T-helper 22 cell (primary cell): ENCODE measurements around the gene PITPNC1.
"Not testable (repeated sequence)": the region's sequence is repeated elsewhere in the genome, so short reads cannot be mapped to it uniquely, and the experiment has no call there.

ENCODE experiments used
- DNase-seq: peaks from one replicate; pipeline ENCODE4 v3.0.0-alpha.2; 2020; ENCODE audit warnings: low read depth

Gene PITPNC1

DNA sequence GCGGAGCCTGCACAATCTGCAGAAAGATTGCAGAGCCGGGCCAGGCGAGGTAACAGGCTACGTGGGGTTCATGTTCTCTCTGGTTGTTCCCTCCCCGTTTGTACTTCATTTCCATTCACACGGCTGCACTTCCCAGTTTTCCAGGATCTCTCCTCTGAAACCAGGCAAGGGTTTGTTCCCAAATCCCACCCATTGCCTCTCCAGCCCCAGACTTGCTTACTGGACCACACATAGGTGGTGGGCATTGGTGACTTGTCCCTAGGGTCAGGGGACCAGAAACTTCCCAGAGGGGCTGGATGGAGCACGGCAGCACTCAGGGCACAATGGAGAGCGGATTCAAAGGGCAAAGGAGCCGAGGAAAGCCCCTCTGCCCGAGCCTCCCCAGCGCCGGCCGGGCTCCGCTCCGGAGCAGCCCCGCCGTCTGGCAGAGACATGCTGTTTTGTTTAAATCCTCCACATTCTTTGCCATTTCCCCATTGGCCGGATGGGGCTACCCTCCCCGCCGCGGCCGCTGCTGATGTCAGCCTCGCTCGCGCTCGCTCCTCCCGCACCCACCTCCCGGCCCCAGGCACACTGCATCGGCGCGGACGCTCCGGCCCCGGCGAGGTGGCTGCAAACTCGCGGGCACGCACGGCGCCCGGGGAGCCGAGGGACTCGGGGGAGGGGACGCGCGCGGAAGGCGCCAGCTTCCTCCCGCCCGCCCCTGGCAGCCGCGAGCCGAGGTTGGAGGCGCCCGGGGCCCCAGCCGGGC, at the start of gene PITPNC1:
TSS of gene PITPNC1 (plus strand) at position 545 of the 751 bp plus-strand sequence.
- DNase-seq: peak; percentile 78

DNA sequence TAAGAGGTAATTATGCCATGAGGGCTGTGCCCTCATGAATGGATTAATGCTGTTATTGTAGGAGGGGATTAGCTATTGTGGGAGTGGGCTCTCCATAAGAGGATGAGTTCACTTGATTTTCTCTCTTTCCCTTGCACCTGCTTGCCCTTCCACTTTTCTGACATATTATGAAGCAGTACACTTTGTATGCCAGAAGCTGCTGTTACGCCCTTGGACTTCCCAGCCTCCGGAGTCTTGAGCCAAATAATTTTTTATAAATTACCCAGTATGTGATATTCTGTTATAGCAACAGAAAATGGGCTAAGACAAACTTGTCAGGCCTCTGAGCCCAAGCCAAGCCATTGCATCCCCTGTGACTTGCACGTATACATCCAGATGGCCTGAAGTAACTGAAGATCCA, 49.1 kb upstream of the PITPNC1 start:
- DNase-seq: no peak

DNA sequence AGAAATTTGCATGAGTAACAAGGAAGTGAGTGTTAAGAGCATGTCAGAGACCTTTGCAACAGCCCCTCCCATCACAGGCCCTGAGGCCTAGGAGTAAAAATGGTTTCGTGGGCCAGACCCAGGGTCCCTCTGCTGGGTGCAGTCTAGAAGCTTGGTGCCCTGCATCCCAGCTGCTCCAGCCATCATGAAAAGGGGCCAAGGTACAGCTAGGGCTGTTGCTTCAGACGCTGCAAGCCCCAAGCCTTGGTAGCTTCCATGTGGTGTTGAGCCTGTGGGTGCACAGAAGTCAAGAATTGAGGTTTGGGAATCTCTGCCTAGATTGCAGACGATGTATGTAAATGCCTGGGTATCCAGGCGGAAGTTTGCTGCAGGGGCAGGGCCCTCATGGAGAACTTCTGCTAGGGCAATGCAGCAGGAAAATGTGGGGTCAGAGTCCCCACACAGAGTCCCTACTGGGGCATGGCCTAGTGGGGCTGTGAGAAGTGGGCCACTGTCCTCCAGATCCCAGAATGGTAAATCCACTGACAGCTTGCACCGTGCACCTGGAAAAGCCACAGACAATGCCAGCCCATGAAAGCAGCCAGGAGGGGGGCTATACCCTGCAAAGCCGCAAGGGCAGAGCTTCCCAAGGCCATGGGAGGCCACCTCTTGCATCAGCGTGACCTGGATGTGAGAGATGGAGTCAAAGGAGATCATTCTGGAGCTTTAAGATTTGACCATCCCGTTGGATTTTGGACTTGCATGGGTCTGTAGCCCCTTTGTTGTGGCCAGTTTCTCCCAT, 45.5 kb upstream of the PITPNC1 start:
- not testable (repeated sequence) for DNase-seq

GRCh38 chr17:67332162-67332508, 44.9 kb upstream of the PITPNC1 start:
- not testable (repeated sequence) for DNase-seq

DNA sequence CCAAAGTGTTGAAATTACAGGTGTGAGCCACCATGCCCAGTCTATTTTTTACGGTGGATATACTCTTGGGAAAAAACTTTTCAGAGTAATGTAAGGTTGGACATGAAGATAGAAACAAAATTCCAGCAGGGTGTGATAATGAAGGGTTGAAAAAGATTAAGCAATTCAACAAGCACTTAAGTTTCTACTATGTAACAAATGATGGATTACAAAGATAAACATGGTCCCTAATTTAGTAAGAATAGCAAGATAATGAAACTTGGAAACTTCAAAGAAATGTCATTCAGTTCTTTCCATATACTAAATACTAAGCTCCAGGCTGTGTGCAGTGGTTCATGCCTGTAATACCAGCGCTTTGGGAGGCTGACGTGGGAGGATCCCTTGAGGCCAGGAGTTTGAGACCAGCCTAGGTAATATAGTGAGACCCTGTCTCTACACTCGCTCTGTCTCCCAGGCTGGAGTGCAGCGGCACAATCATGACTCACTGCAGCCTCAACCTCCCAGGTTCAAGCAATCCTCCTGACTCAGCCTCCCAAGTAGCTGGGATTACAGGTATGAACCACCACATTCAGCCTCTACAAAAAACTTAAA, 41.7 kb upstream of the PITPNC1 start:
- no peak for DNase-seq

DNA sequence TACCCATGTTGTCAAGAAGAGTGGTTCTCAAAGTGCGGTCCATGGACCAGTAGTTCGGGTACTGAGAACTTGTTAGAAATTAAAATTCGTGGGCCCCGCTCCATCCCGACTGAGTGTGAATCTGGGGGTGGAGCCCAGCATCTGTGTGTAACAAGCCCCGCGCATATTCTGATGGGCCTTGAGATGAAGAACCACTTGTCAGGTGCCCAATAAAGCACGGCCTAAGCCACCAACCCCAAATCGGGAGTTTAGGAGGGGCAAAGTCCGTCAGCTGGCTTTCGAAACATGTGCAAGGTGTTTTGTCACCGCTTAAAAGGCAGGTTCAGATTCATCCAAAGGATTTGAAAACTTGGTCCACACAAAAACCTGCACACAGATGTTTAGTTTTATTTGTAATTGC, 40.2 kb upstream of the PITPNC1 start:
- DNase-seq: no peak

GRCh38 chr17:67338353-67338752, 38.7 kb upstream of the PITPNC1 start:
- DNase-seq: not testable (repeated sequence)

DNA sequence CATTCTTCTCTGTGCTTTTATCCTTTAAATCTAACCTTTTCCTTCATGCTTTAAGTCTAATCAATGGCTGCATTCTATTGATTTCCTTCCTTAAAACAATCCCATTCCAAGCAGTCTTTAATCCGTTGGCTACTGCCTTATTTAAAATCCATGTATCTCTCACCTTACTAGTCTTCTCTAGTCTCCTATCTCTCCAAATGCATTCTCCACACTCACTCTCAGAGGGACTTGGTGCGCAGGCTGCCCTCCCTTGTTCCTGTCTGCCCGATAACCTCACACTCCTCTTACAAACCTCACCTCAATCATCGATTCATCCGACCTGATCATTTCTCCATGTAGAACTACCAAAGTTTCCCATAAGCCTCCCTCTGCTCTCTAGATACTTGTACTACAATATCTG, 33.8 kb upstream of the PITPNC1 start:
- no peak for DNase-seq

DNA sequence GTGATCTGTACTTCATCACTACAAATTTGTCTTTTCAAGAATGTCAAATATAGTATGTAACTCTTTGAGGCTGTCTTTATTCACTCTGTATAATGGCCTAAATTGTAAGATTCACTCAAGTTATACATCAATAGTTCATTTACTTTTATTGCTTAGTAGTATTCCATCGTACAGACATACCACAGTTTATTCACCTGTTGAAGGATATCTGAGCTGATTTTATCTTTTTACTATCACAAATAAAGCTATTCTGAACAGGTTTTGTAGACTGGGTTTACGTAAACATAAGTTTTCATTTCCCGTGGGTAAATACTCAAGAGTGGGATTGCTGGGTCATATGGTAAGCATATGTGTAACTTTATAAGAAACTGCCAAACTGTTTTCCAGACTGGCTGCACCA, 29.3 kb upstream of the PITPNC1 start:
- no peak for DNase-seq

DNA sequence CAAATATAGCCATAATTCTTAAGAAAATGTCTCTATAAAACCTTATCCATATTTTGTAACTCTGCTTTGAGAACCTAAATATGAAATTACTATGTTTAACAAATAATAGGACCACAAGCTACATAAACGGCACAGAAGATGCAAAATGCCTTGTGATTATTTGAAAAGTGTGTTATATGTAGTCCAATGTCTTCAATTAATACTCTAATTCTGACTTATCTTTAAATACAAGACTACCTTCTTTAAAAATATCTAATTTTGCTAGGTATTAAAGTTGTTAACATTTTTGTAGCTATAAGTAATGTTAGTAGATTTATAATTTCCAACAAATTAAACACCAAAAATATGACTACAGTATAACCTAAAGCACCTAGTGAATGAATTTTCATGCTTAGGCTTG, 27.7 kb upstream of the PITPNC1 start:
- DNase-seq: no peak

DNA sequence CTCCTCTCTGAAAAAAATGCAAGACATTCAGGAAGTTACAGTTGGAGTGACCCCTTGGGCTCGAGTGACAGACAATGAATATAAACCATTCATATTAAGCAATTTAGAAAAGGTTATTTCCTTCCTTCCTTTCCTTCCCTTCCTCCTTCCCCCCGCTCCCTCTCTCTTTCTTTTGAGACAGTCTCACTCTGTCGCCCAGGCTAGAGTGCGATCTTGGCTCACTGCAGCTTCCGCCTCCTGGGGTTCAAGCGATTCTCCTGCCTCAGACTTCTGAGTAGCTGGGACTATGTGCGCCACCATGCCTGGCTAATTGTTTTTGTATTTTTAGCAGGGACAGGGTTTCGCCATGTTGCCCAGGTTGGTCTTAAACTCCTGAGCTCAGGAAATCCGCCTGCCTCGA, 23.9 kb upstream of the PITPNC1 start:
- DNase-seq: no peak

DNA sequence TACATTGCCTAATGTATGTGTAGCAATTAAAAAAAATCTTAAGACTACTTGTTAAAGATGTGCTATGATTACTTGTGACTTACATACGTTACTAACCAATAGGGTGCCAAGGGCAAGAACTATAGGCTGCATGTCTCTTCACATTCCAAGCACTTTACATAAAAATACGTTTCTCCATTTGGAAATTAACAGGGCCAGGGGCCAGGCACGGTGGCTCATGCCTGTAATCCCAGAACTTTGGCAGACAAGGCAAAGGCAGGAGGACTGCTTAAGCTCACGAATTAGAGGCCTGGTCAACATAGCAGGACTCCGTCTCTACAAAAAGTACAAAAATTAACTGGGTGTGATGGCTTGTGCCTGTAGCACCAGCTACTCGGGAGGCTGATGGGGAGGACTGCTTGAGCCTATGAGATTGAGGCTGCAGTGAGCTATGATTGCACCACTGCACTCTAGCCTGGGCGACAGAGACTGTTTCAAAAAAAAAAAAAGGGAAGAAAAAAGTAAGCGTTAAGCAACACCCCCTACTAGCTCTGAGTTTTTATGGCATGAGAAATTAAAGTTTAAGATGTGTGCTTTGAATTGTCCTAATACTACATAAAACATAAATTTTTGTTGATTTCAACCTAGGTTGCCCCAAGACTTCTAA, 23.0 kb upstream of the PITPNC1 start:
- DNase-seq: no peak

- DNase-seq: no peak
Observed at GRCh38 chr17:67358612-67359011, 18.5 kb upstream of the PITPNC1 start.

DNA sequence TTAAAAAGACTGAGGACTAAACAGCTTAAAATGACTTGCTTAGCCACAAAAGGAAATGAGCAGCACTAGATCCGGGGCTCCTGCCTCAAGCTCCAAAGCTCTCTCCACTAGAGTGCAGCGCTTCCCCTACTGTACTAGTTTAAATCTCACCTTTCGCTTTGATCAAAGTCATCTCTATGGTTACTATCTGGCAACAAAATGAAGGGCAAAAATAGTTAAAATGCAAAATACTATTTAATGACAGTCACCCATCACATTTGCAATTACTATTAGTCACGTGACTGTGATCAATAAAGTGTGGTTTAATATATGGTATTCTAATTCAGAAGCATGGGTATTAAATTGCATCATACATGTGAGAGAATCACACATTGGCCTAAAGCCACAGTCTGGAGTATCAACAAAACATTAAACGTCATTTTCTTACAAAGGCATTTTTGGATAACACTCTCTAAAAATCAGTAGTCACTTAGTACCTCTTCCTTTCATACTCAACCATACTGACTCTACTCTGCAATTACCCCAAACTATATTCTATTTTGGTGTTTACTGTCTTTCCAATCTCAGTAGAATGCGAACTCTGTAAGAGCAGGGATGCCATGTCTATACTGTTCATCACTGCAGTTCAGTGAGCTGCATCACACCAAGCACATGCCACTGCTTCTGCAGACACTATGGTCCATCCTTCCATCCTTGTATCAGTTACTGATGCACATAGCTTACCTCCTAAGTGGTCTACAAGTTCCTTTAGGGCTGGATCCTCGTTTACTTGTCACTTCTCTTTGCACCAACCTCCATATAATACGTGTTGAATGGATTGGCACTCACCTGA, 16.9 kb upstream of the PITPNC1 start:
- DNase-seq: peak; percentile 64

DNA sequence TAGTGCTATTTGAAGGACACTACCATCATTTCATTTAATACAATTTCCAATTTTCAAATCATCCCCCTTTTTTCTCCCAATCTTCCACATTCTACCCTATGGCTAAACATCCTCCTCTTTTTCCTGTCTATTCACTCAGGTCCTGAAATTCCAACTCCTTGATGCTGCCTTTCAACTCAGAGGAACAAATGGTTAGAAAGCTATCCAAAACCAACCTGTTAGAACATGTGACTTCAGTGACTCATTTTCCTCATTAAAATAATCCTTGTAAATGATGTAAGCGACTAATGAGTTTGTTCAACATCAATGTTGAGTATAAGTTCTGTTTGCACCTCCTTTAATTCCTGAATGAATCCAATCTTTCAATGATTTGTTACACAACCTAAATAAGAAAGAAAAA, 16.2 kb upstream of the PITPNC1 start:
- DNase-seq: no peak

DNA sequence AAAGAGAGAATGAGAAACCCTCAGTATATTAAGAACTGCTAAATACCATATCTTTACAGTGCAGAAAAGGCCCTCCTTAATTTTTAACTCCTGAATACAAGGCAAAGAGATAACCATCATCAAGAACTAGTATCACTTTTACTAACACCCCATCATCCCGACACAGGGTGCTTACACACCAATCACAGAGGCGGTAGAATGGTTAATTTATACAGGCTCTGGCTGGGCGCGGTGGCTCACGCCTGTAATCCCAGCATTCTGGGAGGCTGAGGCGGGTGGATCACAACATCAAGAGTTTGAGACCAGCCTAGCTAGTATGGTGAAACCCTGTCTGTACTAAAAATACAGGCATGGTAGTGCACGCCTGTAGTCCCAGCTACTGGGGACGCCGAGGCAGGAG, 14.9 kb upstream of the PITPNC1 start:
- no peak for DNase-seq

DNA sequence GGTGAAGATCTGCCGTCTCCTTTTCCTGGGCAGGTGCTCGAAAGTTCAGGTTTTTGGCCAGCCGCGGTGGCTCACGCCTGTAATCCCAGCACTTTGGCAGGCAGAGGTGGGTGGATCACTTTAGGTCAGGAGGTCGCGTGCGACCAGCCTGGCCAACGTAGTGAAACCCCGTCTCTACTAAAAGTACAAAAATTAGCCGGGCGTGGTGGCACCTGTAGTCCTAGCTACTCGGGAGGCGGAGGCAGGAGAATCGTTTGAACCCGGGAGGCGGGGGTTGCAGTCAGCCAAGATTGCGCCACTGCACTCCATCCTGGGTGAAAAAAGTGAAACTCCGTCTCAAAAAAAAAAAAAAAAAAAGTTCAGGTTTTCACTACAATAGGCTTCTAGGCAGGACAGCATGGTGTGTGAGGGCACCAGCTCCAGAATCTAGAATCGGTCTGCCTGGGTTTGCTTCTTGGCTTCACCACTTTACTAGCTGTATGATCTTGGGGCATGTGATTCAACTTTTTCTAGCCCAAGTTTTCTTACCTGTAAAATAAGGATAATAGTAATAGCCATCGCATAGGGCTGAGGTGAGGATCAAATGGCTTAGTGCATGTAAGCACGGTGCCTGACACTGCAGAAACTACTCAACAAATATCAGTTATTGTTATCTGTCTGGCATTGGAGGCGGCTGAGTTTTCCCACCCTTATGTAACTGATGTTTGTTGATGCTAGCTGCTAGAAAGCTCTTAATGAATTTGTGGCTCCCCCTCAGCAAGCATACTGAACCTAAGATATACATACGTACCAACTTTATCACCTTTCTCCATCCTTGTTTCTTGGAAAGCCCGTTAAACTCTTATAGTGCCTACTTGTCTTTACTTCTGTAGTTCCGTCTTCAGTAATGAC, 12.0 kb upstream of the PITPNC1 start:
- no peak for DNase-seq

- no peak for DNase-seq
Observed at GRCh38 chr17:67365738-67366192, 11.3 kb upstream of the PITPNC1 start.

GRCh38 chr17:67366193-67367157, 10.6 kb upstream of the PITPNC1 start, which contains the start of gene PSMD12:
TSS of gene PSMD12 (minus strand) at chr17:67366577. CDS start at chr17:67366519, 58 bp downstream.
- peak; percentile 82 for DNase-seq
